AG20443 (cell line): Measurements from ENCODE around the gene CARD18.
A peak's percentile ranks its signal among the peaks of the same experiment; 100 is the strongest.
"Not testable (repeated sequence)": the region's sequence is repeated elsewhere in the genome, so short reads cannot be mapped to it uniquely, and the experiment has no call there.

ENCODE experiments used
- DNase-seq: peaks from one replicate; pipeline ENCODE4 v3.0.0; 2012; ENCODE audit warnings: low spot score, mixed read lengths

The CARD18 gene

DNA sequence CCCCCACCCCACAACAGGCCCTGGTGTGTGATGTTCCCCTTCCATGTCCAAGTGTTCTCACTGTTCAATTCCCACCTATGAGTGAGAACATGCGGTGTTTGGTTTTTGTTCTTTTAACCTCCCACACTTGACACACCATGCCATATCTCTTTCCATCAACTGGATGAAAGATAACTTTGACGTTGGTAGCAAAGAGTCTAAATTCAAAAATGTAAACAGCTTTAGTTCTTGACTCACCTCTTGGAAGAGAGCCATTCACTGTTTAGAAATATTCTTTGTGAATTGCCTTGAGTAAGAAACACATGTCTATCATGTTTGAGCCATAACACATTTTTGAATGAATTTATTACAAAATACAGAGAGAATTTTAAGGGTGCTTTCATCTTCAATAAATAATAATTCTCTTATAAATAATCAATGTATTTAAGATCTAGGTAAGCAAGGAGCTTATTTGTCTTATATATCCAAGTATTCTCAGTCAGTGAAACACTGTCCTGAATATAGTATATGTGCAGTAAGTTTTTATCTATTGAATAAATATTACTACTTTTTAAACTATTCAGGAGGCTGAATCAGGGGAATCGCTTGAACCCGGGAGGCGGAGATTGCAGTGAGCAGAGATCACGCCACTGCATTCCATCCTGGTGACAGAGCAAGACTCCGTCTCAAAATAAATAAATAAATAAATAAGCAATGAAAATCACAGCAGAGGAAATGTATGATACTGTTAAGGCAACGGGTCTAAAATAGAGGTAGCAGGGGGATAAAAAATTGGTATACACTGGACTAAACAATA, 6.7 kb downstream of the CARD18 start:
- no peak for DNase-seq

DNA sequence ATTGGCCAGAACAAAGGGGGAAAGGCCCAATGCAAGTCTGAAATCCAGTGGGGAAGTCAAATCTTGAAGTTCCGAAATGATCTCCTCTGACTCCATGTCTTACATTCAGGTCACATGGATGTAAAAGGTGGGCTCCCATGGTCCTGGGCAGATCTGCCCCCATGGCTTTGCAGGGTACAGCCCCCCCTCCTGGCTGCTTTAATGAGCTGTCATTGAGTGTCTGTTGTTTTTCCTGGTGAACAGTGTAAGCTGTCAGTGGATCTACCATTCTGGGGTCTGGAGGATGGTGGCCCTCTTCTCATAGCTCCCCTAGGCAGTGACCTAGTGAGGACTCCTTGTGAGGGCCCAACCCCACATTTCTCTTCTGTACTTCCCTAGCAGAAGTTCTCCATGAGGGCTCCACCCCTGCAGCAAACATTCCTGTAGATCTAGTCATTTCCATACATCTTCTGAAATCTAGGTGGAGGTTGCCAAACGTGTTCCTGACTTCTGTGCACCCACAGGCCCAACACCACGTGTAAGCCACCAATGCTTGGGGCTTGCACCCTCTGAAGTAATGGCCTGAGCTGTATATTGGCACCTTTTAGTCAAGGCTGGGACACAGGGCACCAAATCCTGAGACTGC, 9.3 kb downstream of the CARD18 start:
- DNase-seq: no peak

DNA sequence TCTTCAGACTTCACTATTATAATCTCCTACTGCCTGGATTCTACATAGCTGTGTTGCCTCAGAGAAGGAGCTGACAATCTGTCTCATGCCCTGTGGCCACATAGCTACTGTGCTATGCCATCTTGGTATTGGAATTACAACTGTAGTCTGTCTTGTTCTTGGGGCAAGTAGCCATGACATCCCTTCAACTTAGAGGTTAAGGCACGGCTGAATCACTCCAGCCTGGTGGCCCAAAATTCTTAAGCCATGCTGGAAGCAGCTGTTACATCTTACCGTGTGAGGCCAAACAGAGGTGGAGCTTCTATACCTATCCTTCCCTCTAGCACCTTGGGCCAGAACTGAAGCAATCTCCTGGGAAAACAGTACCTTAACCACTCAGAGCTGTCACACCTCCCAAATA, 14.8 kb downstream of the CARD18 start:
- no peak for DNase-seq

DNA sequence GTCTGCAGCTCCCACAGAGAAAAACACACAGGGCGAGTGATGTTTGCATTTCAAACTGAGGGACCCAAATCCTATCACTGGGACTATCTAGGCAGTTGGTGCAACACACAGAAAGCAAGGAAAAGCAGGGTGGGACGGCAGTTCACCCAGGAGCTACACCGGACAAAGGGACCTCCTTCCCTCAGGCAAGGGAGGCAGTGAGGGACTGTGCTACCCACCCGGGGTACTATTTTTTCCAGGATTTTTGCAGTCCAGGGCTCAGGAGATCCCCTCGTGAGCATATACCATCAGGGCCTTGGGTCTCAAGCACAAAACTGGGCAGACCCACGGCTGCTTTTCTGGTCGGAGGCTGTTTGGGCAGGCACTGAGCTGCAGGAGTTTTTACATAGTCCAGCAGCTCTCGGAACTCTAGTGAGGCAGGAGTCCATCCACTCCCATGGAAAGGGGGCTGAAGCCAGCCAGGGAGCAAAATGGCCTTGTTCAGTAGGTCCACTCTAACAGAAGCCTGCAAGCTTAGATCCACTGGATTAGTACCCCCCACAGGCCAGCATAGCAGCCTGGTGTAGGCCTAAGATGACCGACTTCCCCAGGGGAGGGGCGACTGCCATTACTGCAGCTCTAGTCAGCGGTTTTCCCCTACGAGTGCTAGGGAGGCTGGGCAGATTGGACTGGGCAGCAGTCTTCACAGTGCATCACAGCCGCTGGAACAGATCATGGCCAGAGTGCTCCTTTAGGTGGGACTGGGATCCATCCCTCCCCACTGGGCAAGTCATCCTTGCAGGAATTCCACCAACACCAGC, 28.2 kb downstream of the CARD18 start:
- DNase-seq: no peak

DNA sequence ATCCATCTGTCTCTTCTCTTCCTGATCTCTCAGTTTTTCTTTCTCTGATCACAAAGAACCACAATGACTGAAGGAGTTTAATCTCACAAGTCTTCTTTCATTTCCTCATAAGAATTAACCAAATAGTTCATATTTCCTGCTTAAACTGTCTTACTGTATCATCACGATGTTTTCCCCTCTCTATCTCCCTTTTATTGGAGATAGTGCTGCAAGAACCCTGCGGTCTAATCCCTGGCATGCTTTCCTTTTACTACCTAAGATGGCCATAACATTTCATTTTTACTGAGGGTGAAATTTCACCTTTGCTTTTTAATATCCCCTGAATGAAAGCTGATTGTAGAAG, 28.9 kb downstream of the CARD18 start:
- DNase-seq: no peak

DNA sequence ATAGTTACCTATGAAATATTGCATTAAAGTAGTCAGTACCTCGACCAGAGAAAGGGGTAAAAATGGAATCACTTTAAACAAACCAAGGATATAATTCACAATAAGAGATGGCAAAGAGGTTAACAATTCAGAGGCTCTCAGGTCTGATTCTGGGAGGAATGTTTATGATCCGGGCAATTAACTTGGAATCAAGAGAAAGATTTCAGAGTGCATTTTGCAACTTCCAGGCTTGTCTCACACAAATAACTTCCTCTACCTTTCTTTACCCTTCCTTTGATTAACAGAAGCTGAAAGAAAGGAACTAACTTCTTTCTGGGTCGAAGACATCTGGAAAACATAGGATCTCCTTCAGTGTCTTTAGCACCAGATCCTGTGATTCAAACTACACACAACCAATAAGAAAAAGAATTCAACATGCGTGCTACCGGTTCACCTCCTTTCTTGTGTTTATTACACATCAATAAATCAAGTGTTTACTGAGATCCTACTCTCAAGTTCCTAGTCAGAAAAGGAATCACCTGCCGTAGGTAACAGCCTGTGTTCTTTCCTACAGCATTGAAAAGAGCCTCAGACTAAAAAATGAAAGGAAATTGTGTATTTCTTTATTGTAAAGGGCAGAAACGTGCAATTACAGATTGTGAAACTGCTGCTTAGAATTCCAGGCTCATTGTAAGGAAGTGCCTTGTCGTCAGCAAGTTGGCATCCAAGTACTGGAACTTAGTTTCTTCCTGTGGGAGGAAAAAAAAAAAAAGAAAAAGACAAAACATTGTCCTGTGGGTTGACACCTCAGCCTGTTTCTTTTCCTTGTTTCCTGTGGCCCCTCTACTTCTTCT, 29.5 kb downstream of the CARD18 start:
- DNase-seq: peak; percentile 15

DNA sequence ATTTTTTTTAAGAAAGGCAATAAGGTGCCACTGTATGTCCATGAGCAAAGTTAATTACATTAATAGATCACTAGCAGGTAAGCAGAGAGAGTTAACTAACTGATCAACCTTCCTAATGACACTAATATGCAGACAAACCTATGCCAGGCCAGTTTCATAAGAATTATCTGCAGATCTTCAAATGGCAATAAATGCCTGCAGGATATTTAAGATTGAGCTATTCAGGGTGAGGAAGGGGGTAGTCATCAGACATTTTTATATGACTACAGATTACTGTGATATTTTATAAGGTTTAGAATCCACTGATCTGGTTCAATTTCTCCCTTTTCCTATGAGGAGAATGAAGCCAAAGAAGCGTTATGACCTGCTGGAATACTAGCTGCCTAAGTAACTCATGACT, 30.2 kb downstream of the CARD18 start:
- DNase-seq: no peak

DNA sequence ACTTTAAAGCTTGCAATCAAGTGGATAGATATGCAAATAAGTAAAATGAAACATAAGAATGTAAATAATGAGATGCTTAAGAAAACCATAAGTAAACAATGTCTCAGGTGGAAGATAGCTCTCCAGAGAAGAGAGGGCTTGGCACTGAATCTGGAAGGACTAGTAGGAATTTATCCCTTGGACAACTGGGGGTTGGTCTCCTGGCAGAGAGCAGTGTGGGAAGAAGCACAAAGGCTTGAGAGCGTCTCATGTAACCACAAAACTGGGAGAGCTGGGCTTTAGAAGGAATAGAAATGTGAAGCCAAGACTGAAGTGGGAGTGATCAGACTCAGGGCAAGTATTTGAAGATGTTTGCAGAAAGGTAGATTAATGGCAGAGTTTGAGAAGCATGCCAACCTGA, 31.3 kb downstream of the CARD18 start:
- DNase-seq: no peak

DNA sequence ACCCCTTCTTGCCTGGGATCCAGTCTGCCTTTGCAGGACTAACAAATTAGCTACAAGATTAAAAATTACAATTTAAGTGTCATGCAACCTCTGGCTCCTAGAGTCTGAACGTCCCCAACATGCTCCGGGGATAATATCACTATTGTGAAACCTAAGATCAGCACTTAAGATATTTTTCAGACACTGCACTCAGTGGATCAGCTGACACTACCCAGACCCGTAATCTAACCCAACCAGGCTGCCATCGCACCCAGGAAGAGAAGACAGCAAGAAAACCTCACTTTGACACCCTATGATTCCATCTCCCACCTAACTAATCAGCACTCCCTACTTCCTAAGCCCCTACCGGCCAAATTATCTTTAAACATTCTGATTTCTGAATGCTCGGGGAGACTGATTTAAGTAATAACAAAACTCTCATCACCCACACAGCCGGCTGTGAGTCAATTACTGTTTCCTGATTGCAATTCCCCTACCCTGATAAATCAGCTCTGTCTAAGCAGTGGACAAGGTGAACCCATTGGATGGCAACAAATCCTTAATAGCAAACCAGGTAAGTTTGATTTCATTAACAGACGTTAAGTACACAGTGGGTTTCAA, 32.2 kb downstream of the CARD18 start:
- DNase-seq: not testable (repeated sequence)

DNA sequence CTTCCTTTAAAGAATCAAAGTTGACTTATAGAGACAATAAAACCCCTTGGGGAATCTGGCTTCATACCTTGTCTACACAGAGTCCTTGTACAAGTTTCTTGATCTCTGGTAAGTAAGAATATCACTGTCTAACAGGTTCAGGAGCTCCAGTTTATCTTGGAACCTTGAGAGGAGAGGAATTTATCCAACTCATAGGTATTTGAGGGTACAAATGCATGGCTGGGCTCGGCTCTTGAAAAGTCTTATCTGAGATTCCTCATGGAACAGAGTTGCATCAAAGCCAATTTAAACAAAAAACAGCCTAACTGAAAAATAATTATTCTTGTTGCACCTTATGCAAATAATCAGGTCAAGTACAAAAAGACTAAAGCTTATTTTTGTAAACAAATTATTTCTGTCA, 33.4 kb downstream of the CARD18 start:
- no peak for DNase-seq

DNA sequence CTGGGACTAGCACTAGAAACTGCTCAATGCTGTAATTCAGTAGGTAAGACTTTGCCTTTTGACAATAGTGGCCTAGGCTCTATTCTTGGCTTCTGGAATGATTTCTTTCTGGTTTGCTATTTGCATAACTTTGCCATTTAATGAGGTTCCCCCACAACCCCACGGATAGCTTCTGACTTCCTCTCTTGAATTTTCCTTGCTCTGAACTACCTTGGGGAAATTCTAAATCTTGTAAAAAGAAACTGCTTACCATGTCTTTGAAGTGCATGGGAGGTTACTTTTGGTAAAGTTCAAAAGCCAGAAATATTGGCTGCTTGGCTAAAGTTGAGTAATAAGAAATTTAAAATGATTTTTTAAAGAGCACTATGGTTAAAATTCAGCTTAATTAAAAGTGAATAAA, 35.3 kb downstream of the CARD18 start:
- DNase-seq: no peak

DNA sequence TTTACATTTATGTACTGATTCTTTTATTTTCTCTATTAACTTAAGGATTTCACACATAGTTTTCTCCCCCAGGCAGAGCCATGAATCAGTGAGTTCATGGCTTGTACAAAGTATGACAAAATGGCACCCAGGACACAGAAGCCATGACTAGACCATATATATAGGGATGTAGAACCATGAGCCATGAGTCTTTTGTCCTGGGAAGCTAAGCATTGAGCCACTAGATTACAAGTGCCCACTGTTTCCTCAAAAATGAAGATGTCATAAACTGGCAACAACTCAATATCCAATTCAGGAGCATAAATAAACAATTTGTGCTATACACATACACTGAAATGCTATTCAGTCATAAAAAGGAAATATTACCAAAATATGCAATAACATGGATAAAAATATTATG, 36.2 kb downstream of the CARD18 start:
- DNase-seq: no peak

DNA sequence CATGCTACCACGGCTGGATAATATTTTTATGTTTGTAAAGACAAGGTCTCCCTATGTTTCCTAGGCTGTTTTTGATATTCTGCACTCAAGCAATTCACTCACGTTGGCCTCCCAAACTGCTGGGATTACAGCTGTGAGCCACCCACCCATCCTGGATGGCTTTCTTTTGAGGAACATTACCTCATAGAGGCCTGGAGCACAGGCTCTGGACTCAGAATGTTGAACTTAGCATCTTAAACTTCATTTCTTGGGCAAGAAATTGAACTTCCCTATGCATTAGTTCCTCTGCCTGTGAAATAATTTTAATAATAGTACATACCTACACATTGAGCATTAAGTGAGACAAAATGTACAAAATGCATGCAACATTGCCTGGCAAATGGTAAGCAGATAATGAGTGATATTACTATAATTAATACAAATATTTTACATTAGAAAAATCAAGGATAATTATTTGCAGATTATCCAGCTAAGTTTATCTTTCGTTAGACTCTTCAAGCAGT, 37.4 kb downstream of the CARD18 start:
- DNase-seq: not testable (repeated sequence)

DNA sequence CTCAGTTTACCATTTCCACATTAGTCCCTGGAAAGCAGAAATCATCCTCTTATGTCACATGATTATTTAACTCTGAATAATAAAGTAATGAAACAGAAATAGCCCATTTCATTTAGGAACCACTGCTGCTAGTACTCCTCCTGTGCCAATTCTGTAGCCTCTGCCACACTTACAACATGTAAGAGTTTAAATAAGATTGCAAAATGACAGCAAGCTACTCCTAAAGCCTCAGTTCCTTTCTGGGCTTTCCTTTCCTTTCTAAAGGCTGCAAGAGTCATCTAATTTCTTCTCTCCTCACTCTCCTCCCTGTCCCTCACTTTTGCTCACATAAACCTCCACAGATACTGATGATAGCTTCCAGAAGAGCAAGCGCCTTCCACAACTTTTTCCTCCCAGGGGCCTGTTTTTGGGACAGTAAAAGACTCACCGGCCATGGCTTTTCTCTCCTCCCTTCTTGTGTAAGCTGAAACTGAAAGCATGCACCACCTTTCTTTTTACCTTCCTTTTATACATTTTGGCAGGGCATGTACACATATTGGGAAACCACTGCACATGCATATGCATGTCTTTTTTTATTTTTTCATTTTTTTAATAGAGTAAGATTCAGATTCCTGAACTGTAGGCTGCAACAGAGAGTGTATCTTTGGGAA, 38.5 kb downstream of the CARD18 start:
- no peak for DNase-seq

DNA sequence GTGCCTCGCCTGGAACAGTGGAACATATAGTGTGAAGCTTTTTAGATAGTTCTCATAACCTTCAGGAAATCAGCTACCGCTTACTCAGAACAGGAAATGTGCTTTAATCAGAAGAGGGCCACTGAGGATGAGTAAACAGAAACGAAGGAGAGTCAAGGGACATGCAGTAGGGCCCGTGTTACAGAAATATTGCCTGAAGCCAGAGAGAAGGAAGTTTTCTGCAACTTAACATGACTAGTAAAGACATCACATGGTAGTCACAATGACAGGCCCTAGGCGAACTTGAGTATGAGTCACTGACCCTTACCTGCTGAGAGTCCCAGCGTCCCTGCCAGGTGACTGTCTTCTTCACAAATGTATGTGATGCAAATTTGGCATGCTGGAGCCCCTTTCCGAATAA, 39.4 kb downstream of the CARD18 start:
- DNase-seq: no peak

DNA sequence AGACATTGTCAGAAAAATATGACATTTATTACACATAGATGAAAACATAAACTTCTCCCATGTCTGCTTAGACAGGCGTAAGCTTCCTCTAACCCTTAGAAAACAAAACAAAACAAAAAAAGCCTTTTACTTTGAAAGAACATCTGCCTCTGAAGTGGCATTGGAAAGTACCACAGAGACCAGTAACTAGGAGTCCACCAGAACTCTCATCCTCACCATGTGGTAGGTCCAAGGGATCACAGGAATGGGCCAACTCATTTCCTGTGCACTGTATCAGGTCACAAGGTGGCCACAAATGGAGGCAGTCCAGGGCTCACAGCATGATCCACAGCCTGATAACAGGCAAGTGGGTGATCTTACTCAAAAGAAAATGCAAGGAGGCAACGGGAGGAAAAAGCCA, 40.0 kb downstream of the CARD18 start:
- DNase-seq: not testable (repeated sequence)

DNA sequence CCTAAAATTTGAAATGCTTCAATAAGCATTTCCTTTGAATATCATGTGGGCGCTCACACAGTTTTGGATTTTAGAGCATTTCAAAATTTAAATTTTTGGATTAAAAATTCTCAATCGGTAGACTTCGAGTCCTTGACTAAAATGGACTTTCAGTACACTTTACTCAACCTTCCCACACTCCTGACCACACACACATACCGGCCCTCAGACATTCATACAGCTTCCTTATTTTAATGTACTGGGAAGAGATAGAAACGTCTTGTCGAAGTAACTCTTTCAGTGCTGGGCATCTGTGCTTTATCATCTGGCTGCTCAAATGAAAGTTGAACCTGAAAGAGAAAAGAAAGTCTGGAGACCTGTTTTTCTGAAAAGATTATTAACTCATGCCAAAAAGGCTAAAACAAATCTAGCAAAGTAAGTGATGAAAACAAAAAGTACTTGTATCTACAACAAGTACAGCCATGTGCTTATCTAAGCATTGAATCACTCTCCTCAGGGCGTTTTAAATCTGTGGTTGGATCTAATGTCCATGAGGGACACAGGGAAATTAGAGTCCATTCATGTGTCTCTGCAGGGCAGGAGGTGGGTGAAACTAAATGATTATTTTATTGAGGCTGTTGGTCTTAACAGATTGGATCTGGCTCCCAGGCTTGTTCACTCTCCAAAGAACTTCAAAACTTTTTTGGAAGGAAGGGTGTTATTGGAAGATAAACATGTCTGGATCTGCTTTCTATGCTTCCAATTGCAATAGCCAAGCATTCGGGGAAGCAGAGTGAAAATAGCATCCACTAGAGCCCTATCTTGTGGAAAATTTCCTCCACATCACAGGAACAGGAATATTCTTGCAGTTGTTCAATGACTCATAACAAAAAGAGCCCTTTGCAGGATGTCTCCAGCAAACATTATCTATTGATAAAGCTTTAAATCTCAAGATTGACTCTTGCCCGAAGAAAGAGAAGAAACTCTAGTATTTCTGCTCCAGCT, 47.0 kb downstream of the CARD18 start:
- DNase-seq: no peak
